WTC11 (cell line): ENCODE data around the gene TSHZ1. TPM values are rescaled to one million over a fixed set of nuclear protein-coding genes. Genes with fewer than 3 reads are reported as not detected.
"Not testable (repeated sequence)": the region's sequence is repeated elsewhere in the genome, so short reads cannot be mapped to it uniquely, and the experiment has no call there.

ENCODE experiments used
- ATAC-seq: fragments of 200-7000 bp; cut with Tn5 transposase; 2 replicates; pipeline ENCODE4 v1.10.0; 2021; ENCODE audit warnings: mild to moderate bottlenecking, moderate library complexity
- CTCF ChIA-PET: fragments of 300-600 bp; sonication (Branson Sonifier 250); formaldehyde crosslinking; loops from one replicate; lab custom pipeline; 2021; ENCODE audit warnings: antibody characterized with exemption; lab: Charles Lee
- POLR2A ChIA-PET: fragments of 350-600 bp; sonication (Branson Sonifier 250); formaldehyde crosslinking; loops from one replicate; lab custom pipeline; 2021; ENCODE audit warnings: antibody characterized with exemption; lab: Charles Lee
- DNase-seq: peaks from one replicate; pipeline ENCODE4 v3.0.0; 2021; ENCODE audit warnings: low spot score
- H3K27ac Mint-ChIP-seq: 2 replicates; pipeline ENCODE4 v1.8.0; 2021; ENCODE audit warnings: mixed read lengths
- H3K27me3 Mint-ChIP-seq: 2 replicates; pipeline ENCODE4 v1.8.0; 2021; ENCODE audit warnings: low read depth, mild to moderate bottlenecking, moderate library complexity, mixed read lengths
- H3K36me3 Mint-ChIP-seq: 2 replicates; pipeline ENCODE4 v1.8.0; 2021; ENCODE audit warnings: mixed read lengths
- H3K4me1 Mint-ChIP-seq: 2 replicates; pipeline ENCODE4 v1.8.0; 2022; ENCODE audit warnings: mixed read lengths
- H3K4me3 Mint-ChIP-seq: 2 replicates; pipeline ENCODE4 v1.8.0; 2021; ENCODE audit warnings: mild to moderate bottlenecking, moderate library complexity, mixed read lengths
- H3K9me3 Mint-ChIP-seq: 2 replicates; pipeline ENCODE4 v1.8.0; 2021; ENCODE audit warnings: mixed read lengths
- CREM ChIP-seq: sonication (generic); formaldehyde crosslinking; IDR thresholded peaks from 2 replicates; pipeline ENCODE4 v1.8.1; 2022; ENCODE audit warnings: mild to moderate bottlenecking, missing genetic modification reagents, moderate library complexity
- ETV6 ChIP-seq: sonication (generic); formaldehyde crosslinking; IDR thresholded peaks from 2 replicates; pipeline ENCODE4 v1.8.1; 2022; ENCODE audit warnings: mild to moderate bottlenecking, missing genetic modification reagents
- GABPB1 ChIP-seq: sonication (generic); formaldehyde crosslinking; IDR thresholded peaks from 2 replicates; pipeline ENCODE4 v1.8.1; 2023; ENCODE audit warnings: mild to moderate bottlenecking, missing genetic modification reagents
- GTF2I ChIP-seq: fragments of 250-450 bp; sonication (Bioruptor Pico); conservative IDR thresholded peaks from 2 replicates; pipeline ENCODE4 v1.4.0; 2021; ENCODE audit warnings: mild to moderate bottlenecking
- HMGA2 ChIP-seq: fragments of 250-450 bp; sonication (Bioruptor Pico); IDR thresholded peaks from 2 replicates; pipeline ENCODE4 v1.4.0; 2021; ENCODE audit warnings: mild to moderate bottlenecking, moderate library complexity
- NFE2L1 ChIP-seq: sonication (generic); formaldehyde crosslinking; IDR thresholded peaks from 2 replicates; pipeline ENCODE4 v1.8.1; 2023; ENCODE audit warnings: missing genetic modification reagents
- NR2C2 ChIP-seq: sonication (generic); formaldehyde crosslinking; IDR thresholded peaks from 2 replicates; pipeline ENCODE4 v1.8.0; 2022; ENCODE audit warnings: mild to moderate bottlenecking, missing genetic modification reagents
- NR3C1 ChIP-seq: sonication (generic); formaldehyde crosslinking; conservative IDR thresholded peaks from 2 replicates; pipeline ENCODE4 v1.8.1; 2023; ENCODE audit warnings: low read depth, mild to moderate bottlenecking, missing genetic modification reagents
- OVOL2 ChIP-seq: fragments of 250-450 bp; sonication (Bioruptor Pico); IDR thresholded peaks from 2 replicates; pipeline ENCODE4 v1.9.0; 2021; ENCODE audit warnings: mild to moderate bottlenecking, borderline replicate concordance
- SMAD3 ChIP-seq: sonication (generic); formaldehyde crosslinking; IDR thresholded peaks from 2 replicates; pipeline ENCODE4 v1.8.0; 2022; ENCODE audit warnings: missing genetic modification reagents, mild to moderate bottlenecking, borderline replicate concordance
- TEAD1 ChIP-seq: sonication (generic); formaldehyde crosslinking; IDR thresholded peaks from 2 replicates; pipeline ENCODE4 v1.8.0; 2022; ENCODE audit warnings: mild to moderate bottlenecking, missing genetic modification reagents
- TEAD4 ChIP-seq: sonication (generic); formaldehyde crosslinking; IDR thresholded peaks from 2 replicates; pipeline ENCODE4 v1.8.0; 2022; ENCODE audit warnings: mild to moderate bottlenecking, missing genetic modification reagents
- ZNF423 ChIP-seq: fragments of 250-450 bp; sonication (Bioruptor Pico); IDR thresholded peaks from 2 replicates; pipeline ENCODE4 v2.1.2; 2022; ENCODE audit warnings: mild to moderate bottlenecking, moderate library complexity
- total RNA-seq: library from RNA; stranded (reverse); gene quantifications from 3 replicates; pipeline ENCODE4 v1.2.3, GENCODE V29; 2021
- TF ChIP-seq, protein P1 (sequence below): fragments of 200-600 bp; IDR thresholded peaks from 2 replicates; pipeline ENCODE4 v1.8.0; 2022; ENCODE audit warnings: antibody characterized with exemption
- TF ChIP-seq, protein P2 (sequence below): sonication (generic); formaldehyde crosslinking; IDR thresholded peaks from 2 replicates; pipeline ENCODE4 v1.8.1; 2022; ENCODE audit warnings: mild to moderate bottlenecking, missing genetic modification reagents, moderate library complexity, borderline replicate concordance
- TF ChIP-seq, protein P3 (sequence below): fragments of 250-450 bp; sonication (Bioruptor Pico); IDR thresholded peaks from 2 replicates; pipeline ENCODE4 v1.9.0; 2021; ENCODE audit warnings: mild to moderate bottlenecking, borderline replicate concordance
- TF ChIP-seq, protein P4 (sequence below): sonication (generic); formaldehyde crosslinking; IDR thresholded peaks from 2 replicates; pipeline ENCODE4 v1.8.0; 2022; ENCODE audit warnings: mild to moderate bottlenecking, missing genetic modification reagents
- TF ChIP-seq, protein P5 (sequence below): fragments of 250-450 bp; sonication (Bioruptor Pico); IDR thresholded peaks from 2 replicates; pipeline ENCODE4 v2.1.2; 2022; ENCODE audit warnings: mild to moderate bottlenecking, moderate library complexity

The TSHZ1 gene
- total RNA-seq, 1 experiment from 2014 or later = 2.9 TPM

DNA sequence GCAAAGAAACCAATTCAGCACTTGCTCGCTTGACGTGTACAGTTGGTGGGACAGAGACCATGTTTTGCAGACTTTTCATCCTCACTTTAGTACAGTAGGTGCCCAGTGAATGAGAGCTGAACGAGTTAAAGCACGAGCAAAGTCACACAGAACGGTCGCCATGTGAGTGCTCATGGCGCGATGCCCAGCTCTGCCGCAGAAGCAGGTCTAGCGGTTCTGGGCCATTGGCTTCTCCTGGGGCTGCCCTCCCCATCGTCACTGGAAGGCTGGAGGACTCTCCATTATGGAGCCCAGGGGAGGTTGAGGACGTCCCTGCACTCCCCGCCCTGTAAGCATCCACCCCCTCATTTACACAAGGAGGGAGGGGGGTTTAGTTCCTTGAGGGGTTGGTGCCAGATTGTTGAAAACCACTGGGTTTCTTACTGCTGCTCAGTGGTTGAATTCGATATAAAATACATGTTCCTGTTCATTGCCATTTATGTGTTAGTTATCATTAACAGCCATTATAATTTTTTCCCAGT lies 26.6 kb upstream of the TSHZ1 start (continued):
- TF ChIP-seq, protein P1, sequence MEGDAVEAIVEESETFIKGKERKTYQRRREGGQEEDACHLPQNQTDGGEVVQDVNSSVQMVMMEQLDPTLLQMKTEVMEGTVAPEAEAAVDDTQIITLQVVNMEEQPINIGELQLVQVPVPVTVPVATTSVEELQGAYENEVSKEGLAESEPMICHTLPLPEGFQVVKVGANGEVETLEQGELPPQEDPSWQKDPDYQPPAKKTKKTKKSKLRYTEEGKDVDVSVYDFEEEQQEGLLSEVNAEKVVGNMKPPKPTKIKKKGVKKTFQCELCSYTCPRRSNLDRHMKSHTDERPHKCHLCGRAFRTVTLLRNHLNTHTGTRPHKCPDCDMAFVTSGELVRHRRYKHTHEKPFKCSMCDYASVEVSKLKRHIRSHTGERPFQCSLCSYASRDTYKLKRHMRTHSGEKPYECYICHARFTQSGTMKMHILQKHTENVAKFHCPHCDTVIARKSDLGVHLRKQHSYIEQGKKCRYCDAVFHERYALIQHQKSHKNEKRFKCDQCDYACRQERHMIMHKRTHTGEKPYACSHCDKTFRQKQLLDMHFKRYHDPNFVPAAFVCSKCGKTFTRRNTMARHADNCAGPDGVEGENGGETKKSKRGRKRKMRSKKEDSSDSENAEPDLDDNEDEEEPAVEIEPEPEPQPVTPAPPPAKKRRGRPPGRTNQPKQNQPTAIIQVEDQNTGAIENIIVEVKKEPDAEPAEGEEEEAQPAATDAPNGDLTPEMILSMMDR = no peak
- no peak for TF ChIP-seq NR3C1
- TF ChIP-seq, protein P2, sequence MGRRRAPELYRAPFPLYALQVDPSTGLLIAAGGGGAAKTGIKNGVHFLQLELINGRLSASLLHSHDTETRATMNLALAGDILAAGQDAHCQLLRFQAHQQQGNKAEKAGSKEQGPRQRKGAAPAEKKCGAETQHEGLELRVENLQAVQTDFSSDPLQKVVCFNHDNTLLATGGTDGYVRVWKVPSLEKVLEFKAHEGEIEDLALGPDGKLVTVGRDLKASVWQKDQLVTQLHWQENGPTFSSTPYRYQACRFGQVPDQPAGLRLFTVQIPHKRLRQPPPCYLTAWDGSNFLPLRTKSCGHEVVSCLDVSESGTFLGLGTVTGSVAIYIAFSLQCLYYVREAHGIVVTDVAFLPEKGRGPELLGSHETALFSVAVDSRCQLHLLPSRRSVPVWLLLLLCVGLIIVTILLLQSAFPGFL (CRISPR knock-in tag) = no peak
- TF ChIP-seq, all 79 proteins: peak for 0

DNA sequence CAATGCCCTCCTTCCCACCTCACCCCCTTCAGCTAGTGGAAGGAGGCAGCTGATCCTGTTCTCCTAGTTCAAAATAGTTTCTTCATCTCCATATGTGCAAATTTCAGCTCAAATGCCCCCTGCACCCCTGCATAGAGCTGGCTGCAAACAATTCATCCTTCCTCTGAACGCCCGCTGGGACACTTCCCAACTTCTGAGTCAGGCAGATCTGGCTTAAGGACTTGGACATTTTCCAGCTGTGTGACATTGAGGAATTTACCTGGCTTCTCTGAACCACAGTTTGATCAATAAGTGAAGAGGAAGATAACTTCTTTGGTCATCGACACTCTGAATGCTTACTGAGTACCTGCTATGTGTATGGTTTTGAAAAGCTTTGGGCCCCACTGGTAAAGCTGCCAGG lies 25.1 kb upstream of the TSHZ1 start:
- CTCF ChIA-PET = interaction anchor here (0.6 to 0.8 kb wide), 2 partner anchors 144 to 452 kb away, joined by 3 to 4 read pairs; no protein-coding TSS in a partner anchor

DNA sequence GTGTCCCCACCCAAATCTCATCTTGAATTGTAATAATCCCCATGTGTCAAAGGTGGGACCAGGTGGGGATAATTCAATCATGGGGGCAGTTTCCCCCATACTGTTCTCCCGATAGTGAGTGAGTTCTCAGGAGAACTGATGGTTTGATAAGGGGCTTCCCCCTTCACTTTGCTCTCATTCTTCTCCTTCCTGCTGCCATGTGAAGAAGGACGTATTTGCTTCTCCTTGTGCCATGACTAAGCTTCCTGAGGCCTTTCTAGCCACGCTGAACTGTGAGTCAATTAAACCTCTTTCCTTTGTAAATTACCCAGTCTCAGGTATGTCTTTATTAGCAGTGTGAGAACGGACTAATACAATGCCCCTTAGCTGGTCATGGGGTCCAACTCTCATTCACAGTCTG lies 22.9 kb upstream of the TSHZ1 start:
- H3K27ac Mint-ChIP-seq, H3K4me3 Mint-ChIP-seq, H3K9me3 Mint-ChIP-seq, H3K36me3 Mint-ChIP-seq, H3K27me3 Mint-ChIP-seq, ATAC-seq, DNase-seq, POLR2A ChIA-PET: not testable (repeated sequence)
- CTCF ChIA-PET = interaction anchor here (0.9 kb wide), 1 partner anchor 15 kb away, joined by 3 read pairs; no protein-coding TSS in a partner anchor
- peaks cover 25% of the 10 kb centered on the region for H3K4me1 Mint-ChIP-seq

More for the DNA sequence above, 25.1 kb upstream of the TSHZ1 start:
- H3K27me3 Mint-ChIP-seq = no peaks in the 10 kb centered on the region
- no peak for TF ChIP-seq NFE2L1
- no peak for TF ChIP-seq SMAD3 (CRISPR knock-in tag)
- TF ChIP-seq, protein P3, sequence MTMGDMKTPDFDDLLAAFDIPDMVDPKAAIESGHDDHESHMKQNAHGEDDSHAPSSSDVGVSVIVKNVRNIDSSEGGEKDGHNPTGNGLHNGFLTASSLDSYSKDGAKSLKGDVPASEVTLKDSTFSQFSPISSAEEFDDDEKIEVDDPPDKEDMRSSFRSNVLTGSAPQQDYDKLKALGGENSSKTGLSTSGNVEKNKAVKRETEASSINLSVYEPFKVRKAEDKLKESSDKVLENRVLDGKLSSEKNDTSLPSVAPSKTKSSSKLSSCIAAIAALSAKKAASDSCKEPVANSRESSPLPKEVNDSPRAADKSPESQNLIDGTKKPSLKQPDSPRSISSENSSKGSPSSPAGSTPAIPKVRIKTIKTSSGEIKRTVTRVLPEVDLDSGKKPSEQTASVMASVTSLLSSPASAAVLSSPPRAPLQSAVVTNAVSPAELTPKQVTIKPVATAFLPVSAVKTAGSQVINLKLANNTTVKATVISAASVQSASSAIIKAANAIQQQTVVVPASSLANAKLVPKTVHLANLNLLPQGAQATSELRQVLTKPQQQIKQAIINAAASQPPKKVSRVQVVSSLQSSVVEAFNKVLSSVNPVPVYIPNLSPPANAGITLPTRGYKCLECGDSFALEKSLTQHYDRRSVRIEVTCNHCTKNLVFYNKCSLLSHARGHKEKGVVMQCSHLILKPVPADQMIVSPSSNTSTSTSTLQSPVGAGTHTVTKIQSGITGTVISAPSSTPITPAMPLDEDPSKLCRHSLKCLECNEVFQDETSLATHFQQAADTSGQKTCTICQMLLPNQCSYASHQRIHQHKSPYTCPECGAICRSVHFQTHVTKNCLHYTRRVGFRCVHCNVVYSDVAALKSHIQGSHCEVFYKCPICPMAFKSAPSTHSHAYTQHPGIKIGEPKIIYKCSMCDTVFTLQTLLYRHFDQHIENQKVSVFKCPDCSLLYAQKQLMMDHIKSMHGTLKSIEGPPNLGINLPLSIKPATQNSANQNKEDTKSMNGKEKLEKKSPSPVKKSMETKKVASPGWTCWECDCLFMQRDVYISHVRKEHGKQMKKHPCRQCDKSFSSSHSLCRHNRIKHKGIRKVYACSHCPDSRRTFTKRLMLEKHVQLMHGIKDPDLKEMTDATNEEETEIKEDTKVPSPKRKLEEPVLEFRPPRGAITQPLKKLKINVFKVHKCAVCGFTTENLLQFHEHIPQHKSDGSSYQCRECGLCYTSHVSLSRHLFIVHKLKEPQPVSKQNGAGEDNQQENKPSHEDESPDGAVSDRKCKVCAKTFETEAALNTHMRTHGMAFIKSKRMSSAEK = no peak
- no peak for TF ChIP-seq TEAD1
- TF ChIP-seq, protein P4, sequence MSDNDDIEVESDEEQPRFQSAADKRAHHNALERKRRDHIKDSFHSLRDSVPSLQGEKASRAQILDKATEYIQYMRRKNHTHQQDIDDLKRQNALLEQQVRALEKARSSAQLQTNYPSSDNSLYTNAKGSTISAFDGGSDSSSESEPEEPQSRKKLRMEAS (CRISPR knock-in tag) = no peak
- TF ChIP-seq TEAD4 (CRISPR knock-in tag) = no peak
- TF ChIP-seq NR2C2 (CRISPR knock-in tag) = no peak
- DNase-seq (no peak), ATAC-seq (no peak; the same call in 1 of the 2 replicates)
- peaks cover 25% of the 10 kb centered on the region for H3K4me1 Mint-ChIP-seq
- H3K4me3 Mint-ChIP-seq = no peak overlapping the region
- POLR2A ChIA-PET = no interaction called here
- H3K27ac Mint-ChIP-seq = no peak overlapping the region
- H3K36me3 Mint-ChIP-seq = no peaks in the 10 kb centered on the region
- H3K9me3 Mint-ChIP-seq = peaks cover 9% of the 10 kb centered on the region

DNA sequence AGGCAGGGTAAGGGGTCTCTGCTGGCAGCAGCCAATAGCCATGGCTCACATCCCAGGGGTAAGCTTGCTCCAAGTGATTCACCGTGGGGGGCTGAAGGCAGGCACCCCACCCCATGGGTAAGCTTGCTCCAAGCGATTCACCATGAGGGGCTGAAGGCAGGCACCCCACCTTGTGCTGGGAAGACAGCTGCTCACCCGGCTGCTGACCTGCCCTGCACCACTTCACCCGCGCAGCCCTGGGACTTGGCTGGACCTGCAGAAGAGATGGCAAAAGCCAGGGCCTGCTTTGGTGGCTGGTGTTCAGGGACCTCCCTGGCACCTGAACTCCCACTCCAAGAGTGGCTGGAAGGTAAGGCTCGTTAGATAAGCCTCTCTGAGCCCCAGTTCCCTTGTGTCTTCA lies 20.9 kb upstream of the TSHZ1 start:
- ChIA-PET POLR2A (no interaction called here), CTCF (no interaction called here)
- Mint-ChIP-seq H3K27ac (no peak overlapping the region), H3K36me3 (no peaks in the 10 kb centered on the region), H3K27me3 (no peaks in the 10 kb centered on the region), H3K9me3 (0 out of 2 replicates have a peak, but pooled peaks cover 5% of the 10 kb centered on the region), H3K4me3 (no peak overlapping the region), H3K4me1 (peaks cover 23% of the 10 kb centered on the region)
- DNase-seq (no peak), ATAC-seq (no peak)
- TF ChIP-seq SMAD3 (CRISPR knock-in tag) = no peak
- TF ChIP-seq ZNF423 = no peak
- TF ChIP-seq, protein P5, sequence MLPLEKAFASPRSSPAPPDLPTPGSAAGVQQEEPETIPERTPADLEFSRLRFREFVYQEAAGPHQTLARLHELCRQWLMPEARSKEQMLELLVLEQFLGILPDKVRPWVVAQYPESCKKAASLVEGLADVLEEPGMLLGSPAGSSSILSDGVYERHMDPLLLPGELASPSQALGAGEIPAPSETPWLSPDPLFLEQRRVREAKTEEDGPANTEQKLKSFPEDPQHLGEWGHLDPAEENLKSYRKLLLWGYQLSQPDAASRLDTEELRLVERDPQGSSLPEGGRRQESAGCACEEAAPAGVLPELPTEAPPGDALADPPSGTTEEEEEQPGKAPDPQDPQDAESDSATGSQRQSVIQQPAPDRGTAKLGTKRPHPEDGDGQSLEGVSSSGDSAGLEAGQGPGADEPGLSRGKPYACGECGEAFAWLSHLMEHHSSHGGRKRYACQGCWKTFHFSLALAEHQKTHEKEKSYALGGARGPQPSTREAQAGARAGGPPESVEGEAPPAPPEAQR = no peak
- no peak for TF ChIP-seq HMGA2 (CRISPR knock-in tag)
- no peak for TF ChIP-seq GABPB1 (CRISPR knock-in tag)
- no peak for TF ChIP-seq CREM (CRISPR knock-in tag)
- no peak for TF ChIP-seq TEAD1
- no peak for TF ChIP-seq GTF2I
- no peak for TF ChIP-seq ETV6
- TF ChIP-seq OVOL2 (CRISPR knock-in tag) = no peak
